ENCODE data around the gene SEC63. TPM values are rescaled to one million over a fixed set of nuclear protein-coding genes. Genes with fewer than 3 reads are reported as not detected.
"Not testable (repeated sequence)": the region's sequence is repeated elsewhere in the genome, so short reads cannot be mapped to it uniquely, and the experiment has no call there.

SEC63 gene
- total RNA-seq, 1 experiment from 2014 or later = 101 TPM

DNA sequence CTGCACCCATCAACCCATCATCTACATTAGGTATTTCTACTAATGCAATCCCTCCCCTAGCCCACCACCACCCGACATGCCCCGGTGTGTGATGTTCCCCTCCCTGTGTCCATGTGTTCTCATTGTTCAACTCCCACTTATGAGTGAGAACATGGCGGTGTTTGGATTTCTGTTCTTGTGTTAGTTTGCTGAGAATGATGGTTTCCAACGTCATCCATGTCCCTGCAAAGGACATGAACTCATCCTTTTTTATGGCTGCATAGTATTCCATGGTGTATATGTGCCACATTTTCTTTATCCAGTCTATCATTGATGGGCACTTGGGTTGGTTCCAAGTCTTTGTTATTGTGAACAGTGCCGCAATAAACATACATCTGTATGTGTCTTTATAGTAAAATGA, 72.1 kb downstream of the SEC63 start:
- H3K4me2 ChIP-seq; H4K20me1 ChIP-seq (ENCODE audit: insufficient read depth); H3K36me3 ChIP-seq (ENCODE audit: low read depth); H3K9me3 ChIP-seq (ENCODE audit: insufficient read depth, low read depth); H3K27ac ChIP-seq; POLR2A ChIA-PET (ENCODE audit: unreplicated experiment); H3K27me3 ChIP-seq (ENCODE audit: insufficient read depth, low read depth); H3K79me2 ChIP-seq (ENCODE audit: low read depth); H2AFZ ChIP-seq; DNase-seq; H3K4me3 ChIP-seq; H3K4me1 ChIP-seq (replicated peaks; ENCODE audit: insufficient read depth); intact Hi-C loops (cut with micrococcal nuclease; ENCODE audit: unreplicated experiment); CTCF ChIA-PET; H3K9me2 ChIP-seq (ENCODE audit: insufficient read depth); H3F3A ChIP-seq (ENCODE audit: insufficient read depth, low read depth); BruUV-seq (replicated peaks): not testable (repeated sequence)

DNA sequence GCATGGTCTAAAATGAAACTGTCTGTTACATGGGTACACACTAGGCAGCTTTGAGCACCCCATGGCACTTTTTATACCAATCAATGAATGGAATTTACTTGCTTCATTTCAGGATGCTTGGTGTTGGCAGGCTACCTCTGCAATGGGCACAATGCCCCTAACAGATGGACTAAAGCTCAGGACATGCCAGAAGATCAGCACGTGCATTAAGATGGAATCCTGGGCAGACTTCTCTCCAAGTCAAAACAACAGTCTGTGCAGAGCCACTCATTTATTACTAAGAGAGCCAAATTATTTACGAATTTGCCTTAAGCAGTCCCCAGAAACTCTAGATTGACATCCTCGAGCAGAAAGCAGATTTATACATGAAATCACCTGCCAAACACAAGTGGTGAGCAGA, 78.1 kb downstream of the SEC63 start:
- Histone ChIP-seq H3K9me3 (ENCODE audit: insufficient read depth, low read depth) (no peaks in the 10 kb centered on the region), H3K27ac (no peak overlapping the region), H3K36me3 (ENCODE audit: low read depth) (peaks cover 25% of the 10 kb centered on the region), H3K4me1 (replicated peaks; ENCODE audit: insufficient read depth) (no peaks in the 10 kb centered on the region), H4K20me1 (ENCODE audit: insufficient read depth) (no peaks in the 10 kb centered on the region), H3F3A (ENCODE audit: insufficient read depth, low read depth) (no peaks in the 10 kb centered on the region), H3K4me2 (no peak overlapping the region), H3K9me2 (ENCODE audit: insufficient read depth) (no peaks in the 10 kb centered on the region), H3K27me3 (ENCODE audit: insufficient read depth, low read depth) (no peaks in the 10 kb centered on the region), H3K4me3 (no peak overlapping the region), H2AFZ (no peak overlapping the region), H3K79me2 (ENCODE audit: low read depth) (no peaks in the 10 kb centered on the region)
- BruUV-seq (replicated peaks) = no TSS peak
- no peak for DNase-seq
- CTCF ChIA-PET = no interaction called here
- POLR2A ChIA-PET (ENCODE audit: unreplicated experiment) = no interaction called here
- intact Hi-C loops (cut with micrococcal nuclease; ENCODE audit: unreplicated experiment) = no loop called here
- TF ChIP-seq, protein P1, sequence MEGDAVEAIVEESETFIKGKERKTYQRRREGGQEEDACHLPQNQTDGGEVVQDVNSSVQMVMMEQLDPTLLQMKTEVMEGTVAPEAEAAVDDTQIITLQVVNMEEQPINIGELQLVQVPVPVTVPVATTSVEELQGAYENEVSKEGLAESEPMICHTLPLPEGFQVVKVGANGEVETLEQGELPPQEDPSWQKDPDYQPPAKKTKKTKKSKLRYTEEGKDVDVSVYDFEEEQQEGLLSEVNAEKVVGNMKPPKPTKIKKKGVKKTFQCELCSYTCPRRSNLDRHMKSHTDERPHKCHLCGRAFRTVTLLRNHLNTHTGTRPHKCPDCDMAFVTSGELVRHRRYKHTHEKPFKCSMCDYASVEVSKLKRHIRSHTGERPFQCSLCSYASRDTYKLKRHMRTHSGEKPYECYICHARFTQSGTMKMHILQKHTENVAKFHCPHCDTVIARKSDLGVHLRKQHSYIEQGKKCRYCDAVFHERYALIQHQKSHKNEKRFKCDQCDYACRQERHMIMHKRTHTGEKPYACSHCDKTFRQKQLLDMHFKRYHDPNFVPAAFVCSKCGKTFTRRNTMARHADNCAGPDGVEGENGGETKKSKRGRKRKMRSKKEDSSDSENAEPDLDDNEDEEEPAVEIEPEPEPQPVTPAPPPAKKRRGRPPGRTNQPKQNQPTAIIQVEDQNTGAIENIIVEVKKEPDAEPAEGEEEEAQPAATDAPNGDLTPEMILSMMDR (conservative IDR thresholded peaks at IDR 0.05) = no peak

DNA sequence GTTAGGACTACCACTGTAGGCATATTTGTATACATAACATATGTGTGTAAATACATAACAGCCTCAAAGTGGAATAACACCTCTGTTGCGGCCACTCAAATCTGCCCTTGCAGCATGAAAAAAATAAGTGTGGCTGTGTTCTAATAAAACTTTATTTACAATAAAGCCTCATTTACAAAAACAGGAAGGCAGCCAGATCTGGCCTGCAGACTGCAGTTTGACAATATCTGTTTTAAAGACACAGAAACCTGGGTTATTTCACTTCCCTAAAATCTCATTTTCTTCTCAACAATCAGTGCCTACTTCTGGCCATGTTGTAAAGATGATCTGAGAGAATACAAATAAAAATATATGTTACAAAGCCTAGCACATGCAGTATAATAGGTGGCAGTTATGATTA, 80.0 kb downstream of the SEC63 start:
- no peaks in the 10 kb centered on the region for H3K79me2 ChIP-seq (ENCODE audit: low read depth)
- ChIA-PET CTCF (no interaction called here), POLR2A (ENCODE audit: unreplicated experiment) (no interaction called here)
- H3K36me3 ChIP-seq (ENCODE audit: low read depth) = peaks cover 27% of the 10 kb centered on the region
- H3K27ac ChIP-seq = no peak overlapping the region
- no peak overlapping the region for H3K4me3 ChIP-seq
- no peak for DNase-seq
- H2AFZ ChIP-seq = no peak overlapping the region
- H3K4me1 ChIP-seq (replicated peaks; ENCODE audit: insufficient read depth) = no peaks in the 10 kb centered on the region
- intact Hi-C loops (cut with micrococcal nuclease; ENCODE audit: unreplicated experiment) = no loop called here
- BruUV-seq (replicated peaks) = no TSS peak
- H3K4me2 ChIP-seq = no peak overlapping the region
- TF ChIP-seq, protein P1 (conservative IDR thresholded peaks at IDR 0.05) = no peak
- no peak for TF ChIP-seq EZH2 (IDR thresholded peaks at IDR 0.05; ENCODE audit: low read depth)
- no peaks in the 10 kb centered on the region for H3K9me2 ChIP-seq (ENCODE audit: insufficient read depth)
- H3K9me3 ChIP-seq (ENCODE audit: insufficient read depth, low read depth) = no peaks in the 10 kb centered on the region
- peaks cover 7% of the 10 kb centered on the region for H3F3A ChIP-seq (ENCODE audit: insufficient read depth, low read depth)
- H4K20me1 ChIP-seq (ENCODE audit: insufficient read depth) = no peaks in the 10 kb centered on the region; the same call in 1 of the 2 replicates
- H3K27me3 ChIP-seq (ENCODE audit: insufficient read depth, low read depth) = no peaks in the 10 kb centered on the region

DNA sequence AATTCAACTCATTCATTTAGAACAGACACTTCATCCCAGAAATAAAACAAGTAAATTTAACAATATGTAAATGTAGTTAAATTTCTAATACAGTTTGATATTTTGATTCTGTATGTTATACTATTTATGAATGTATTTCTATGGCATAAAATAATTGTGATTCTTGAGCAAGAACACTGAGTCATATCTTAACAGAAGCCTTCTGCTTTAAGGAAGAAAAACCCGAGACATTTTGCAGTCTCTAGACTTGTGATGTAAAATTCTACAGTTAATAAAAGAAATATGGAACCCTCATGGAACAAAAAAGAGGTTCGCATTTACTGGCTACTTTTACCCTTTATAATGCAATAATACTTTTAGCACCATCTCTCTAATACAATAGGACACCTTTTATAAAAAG, 86.0 kb downstream of the SEC63 start:
- no peak for TF ChIP-seq EZH2 (IDR thresholded peaks at IDR 0.05; ENCODE audit: low read depth)
- TF ChIP-seq, protein P1 (conservative IDR thresholded peaks at IDR 0.05) = no peak
- intact Hi-C loops (cut with micrococcal nuclease; ENCODE audit: unreplicated experiment) = no loop called here
- H3K9me3 ChIP-seq (ENCODE audit: insufficient read depth, low read depth) = no peaks in the 10 kb centered on the region
- ChIA-PET CTCF (no interaction called here), POLR2A (ENCODE audit: unreplicated experiment) (no interaction called here)
- H3K4me2 ChIP-seq = no peak overlapping the region
- DNase-seq = no peak
- H2AFZ ChIP-seq = no peak overlapping the region
- H3K4me1 ChIP-seq (replicated peaks; ENCODE audit: insufficient read depth) = no peaks in the 10 kb centered on the region
- H3K36me3 ChIP-seq (ENCODE audit: low read depth) = peaks cover 44% of the 10 kb centered on the region
- no TSS peak for BruUV-seq (replicated peaks)
- no peak overlapping the region for H3K4me3 ChIP-seq
- no peak overlapping the region for H3K27ac ChIP-seq
- no peaks in the 10 kb centered on the region for H3K27me3 ChIP-seq (ENCODE audit: insufficient read depth, low read depth)
- no peaks in the 10 kb centered on the region for H3K9me2 ChIP-seq (ENCODE audit: insufficient read depth)
- no peaks in the 10 kb centered on the region for H3K79me2 ChIP-seq (ENCODE audit: low read depth)
- peaks cover 21% of the 10 kb centered on the region for H3F3A ChIP-seq (ENCODE audit: insufficient read depth, low read depth)
- peaks cover 6% of the 10 kb centered on the region for H4K20me1 ChIP-seq (ENCODE audit: insufficient read depth)

DNA sequence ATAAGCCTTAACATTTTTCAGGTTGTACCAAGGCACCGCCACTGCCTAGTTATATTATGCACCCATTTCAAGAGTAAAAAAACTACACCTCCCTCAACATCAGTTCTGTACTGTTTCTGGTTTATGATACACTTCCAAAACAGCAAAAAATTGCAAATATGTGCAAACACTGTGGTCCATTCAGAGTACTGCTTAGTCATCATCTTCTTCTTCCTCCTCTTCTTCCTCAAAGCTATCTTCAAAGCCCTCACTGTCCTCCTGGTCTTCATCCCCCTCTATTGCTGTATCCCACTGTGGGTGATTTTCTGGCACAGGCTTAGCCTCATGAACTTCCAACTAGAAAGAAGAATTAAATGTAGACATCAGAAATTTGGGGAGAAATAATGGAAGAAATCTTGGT, 86.5 kb downstream of the SEC63 start:
- POLR2A ChIA-PET (ENCODE audit: unreplicated experiment); DNase-seq; H3K79me2 ChIP-seq (ENCODE audit: low read depth); H3K4me1 ChIP-seq (replicated peaks; ENCODE audit: insufficient read depth); H3K27me3 ChIP-seq (ENCODE audit: insufficient read depth, low read depth); CTCF ChIA-PET; BruUV-seq (replicated peaks); H2AFZ ChIP-seq; intact Hi-C loops (cut with micrococcal nuclease; ENCODE audit: unreplicated experiment); H3K27ac ChIP-seq; H3K9me3 ChIP-seq (ENCODE audit: insufficient read depth, low read depth); H3K4me2 ChIP-seq; H3K4me3 ChIP-seq; H4K20me1 ChIP-seq (ENCODE audit: insufficient read depth); H3K9me2 ChIP-seq (ENCODE audit: insufficient read depth): not testable (repeated sequence)
- peaks cover 44% of the 10 kb centered on the region for H3K36me3 ChIP-seq (ENCODE audit: low read depth)
- peaks cover 21% of the 10 kb centered on the region for H3F3A ChIP-seq (ENCODE audit: insufficient read depth, low read depth)

Measured in PC-9 (cell line).